Endothelial cell (in vitro differentiated cells): ENCODE data around the gene RPP25L. TPM values are rescaled to one million over a fixed set of nuclear protein-coding genes. Genes with fewer than 3 reads are reported as not detected.
A peak's percentile ranks its signal among the peaks of the same experiment; 100 is the strongest.

Source experiments
- DNase-seq: peaks from one replicate; pipeline ENCODE4 v3.0.0; 2021; ENCODE audit warnings: low spot score
- H3K27ac Mint-ChIP-seq: one replicate; pipeline ENCODE4 v1.8.0; 2021; ENCODE audit warnings: mixed read lengths, inconsistent platforms; ENCODE audit not compliant: unreplicated experiment
- H3K27me3 Mint-ChIP-seq: one replicate; pipeline ENCODE4 v1.8.0; 2021; ENCODE audit warnings: mild to moderate bottlenecking, moderate library complexity, mixed read lengths, inconsistent platforms; ENCODE audit not compliant: unreplicated experiment
- H3K36me3 Mint-ChIP-seq: one replicate; pipeline ENCODE4 v1.8.0; 2021; ENCODE audit warnings: mild to moderate bottlenecking, low read depth, mixed read lengths, inconsistent platforms; ENCODE audit not compliant: unreplicated experiment
- H3K4me1 Mint-ChIP-seq: one replicate; pipeline ENCODE4 v1.8.0; 2021; ENCODE audit warnings: mild to moderate bottlenecking, mixed read lengths, inconsistent platforms; ENCODE audit not compliant: unreplicated experiment
- H3K4me3 Mint-ChIP-seq: one replicate; pipeline ENCODE4 v1.8.0; 2021; ENCODE audit warnings: mild to moderate bottlenecking, mixed read lengths, inconsistent platforms; ENCODE audit not compliant: unreplicated experiment
- H3K9me3 Mint-ChIP-seq: one replicate; pipeline ENCODE4 v1.8.0; 2021; ENCODE audit warnings: mixed read lengths, inconsistent platforms; ENCODE audit not compliant: unreplicated experiment
- long read RNA-seq: library from polyadenylated mRNA; unstranded; transcript quantifications from one replicate; pipeline ENCODE4 v2.0.0, GENCODE V29; 2020; ENCODE audit not compliant: unreplicated experiment
- total RNA-seq: library from RNA; stranded (reverse); fragmentation: NEBNext Ultra II Directional; extraction: Animal tissue kit (Norgen Biotek cat#: 25700); gene quantifications from one replicate; pipeline ENCODE4 v1.2.1, GENCODE V29; 2021; ENCODE audit not compliant: unreplicated experiment
- TF ChIP-seq, protein P1 (sequence below): fragments of 200-600 bp; sonication (generic); IDR thresholded peaks from one replicate; pipeline ENCODE4 v1.5.0; 2021; ENCODE audit warnings: antibody characterized with exemption; ENCODE audit not compliant: unreplicated experiment

The RPP25L gene, protein sequence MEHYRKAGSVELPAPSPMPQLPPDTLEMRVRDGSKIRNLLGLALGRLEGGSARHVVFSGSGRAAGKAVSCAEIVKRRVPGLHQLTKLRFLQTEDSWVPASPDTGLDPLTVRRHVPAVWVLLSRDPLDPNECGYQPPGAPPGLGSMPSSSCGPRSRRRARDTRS
- total RNA-seq = 12.9 TPM
- long read RNA-seq, transcript RPP25L-202 (2 exons, 888 nt) = major isoform, 9 of 11 reads
- long read RNA-seq, partial matches to known transcripts = 0 of 11 reads
- long read RNA-seq, other reads (novel, unspliced or antisense) = 1 of 11 reads

DNA sequence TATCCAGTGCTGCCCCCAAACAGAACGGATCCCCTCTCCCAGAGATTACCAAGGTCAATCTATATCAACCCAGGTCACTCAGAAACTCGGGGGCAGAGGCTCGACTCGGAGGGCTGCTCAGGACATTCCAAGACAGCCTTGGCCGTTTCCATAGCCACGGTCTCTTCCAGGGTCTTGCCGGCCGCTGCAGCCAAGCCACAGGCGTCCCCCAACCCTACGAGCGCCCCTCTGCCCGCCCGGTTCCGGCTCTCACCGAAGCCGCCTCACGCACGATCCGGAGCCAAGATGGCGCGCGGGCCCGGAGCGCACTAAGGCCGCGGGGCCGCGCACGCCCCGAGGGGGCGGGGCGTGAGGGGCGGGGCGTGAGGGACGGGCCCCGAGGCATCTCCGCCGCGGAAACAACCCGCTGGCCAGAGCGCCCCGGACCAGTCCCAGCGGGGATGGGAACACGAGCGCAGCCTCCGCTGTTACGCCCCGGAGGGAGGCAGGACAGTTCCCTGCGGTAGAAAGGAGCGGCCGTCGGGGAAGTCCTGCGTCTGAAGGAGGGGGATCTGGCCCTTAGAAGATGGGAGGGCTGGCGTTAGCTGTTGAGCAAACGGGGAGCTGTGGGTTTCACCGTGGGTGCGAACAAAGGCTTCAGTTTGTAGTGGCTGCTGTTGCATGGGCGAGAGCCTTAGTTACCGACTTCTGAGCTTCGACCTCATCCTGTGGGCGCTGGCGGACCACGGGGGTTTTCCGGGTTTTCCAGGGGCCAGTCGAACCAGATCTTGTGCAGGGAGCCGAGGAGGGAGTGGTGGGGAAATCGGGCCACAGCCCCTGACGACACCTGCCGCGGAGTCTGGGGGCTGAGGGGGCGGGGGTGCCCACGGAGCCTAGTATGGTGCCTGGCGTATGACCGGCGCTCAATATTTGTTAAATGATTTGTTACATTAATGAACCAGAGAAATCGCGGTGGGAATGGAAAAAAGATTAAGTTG lies at the start of gene RPP25L:
Gene RPP25L (minus strand): TSS at position 287 of the 977 bp plus-strand sequence. CDS start 801 bp downstream, outside the sequence.
- TF ChIP-seq, protein P1, sequence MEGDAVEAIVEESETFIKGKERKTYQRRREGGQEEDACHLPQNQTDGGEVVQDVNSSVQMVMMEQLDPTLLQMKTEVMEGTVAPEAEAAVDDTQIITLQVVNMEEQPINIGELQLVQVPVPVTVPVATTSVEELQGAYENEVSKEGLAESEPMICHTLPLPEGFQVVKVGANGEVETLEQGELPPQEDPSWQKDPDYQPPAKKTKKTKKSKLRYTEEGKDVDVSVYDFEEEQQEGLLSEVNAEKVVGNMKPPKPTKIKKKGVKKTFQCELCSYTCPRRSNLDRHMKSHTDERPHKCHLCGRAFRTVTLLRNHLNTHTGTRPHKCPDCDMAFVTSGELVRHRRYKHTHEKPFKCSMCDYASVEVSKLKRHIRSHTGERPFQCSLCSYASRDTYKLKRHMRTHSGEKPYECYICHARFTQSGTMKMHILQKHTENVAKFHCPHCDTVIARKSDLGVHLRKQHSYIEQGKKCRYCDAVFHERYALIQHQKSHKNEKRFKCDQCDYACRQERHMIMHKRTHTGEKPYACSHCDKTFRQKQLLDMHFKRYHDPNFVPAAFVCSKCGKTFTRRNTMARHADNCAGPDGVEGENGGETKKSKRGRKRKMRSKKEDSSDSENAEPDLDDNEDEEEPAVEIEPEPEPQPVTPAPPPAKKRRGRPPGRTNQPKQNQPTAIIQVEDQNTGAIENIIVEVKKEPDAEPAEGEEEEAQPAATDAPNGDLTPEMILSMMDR = no peak
- Mint-ChIP-seq H3K27ac (peak within 1 kb of the TSS; percentile 70), H3K9me3 (no peaks in the 10 kb centered on the region), H3K4me3 (peak within 1 kb of the TSS; percentile 90), H3K36me3 (peaks cover 21% of the 10 kb centered on the region), H3K27me3 (peaks cover 9% of the 10 kb centered on the region), H3K4me1 (peaks cover 15% of the 10 kb centered on the region)
- DNase-seq = peak; percentile 87

DNA sequence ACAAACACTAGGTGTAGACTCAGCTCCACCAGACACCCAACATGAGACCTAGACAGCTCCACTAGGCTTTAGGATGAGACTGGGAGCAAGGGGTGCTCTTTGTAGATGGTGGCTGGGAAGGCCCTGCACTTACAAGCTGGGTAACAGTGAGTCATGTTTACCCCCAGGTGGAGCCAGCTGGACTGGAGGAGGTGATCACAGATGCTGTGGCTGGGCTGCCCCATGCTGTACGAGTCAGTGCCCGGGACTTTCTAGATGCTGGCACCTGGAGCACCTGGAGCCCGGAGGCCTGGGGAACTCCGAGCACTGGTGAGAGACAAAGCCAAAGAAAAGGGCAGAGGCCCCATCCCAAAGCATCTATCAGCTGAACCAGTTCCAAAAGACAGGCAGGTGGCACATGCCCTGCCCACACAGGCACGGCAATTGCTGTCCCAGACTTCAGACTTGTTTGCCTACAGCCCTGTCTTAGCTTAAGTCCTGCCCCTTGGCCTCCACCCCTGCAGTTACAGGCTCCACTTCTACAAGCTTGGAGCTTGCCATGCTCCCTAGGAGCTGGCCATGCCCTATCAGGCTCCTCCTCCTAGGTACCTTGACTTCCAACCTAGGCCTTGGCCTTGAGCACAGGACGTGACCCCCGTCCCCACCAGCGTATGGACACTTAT lies 47.8 kb upstream of the RPP25L start:
- Mint-ChIP-seq H3K36me3 (peaks cover 14% of the 10 kb centered on the region), H3K4me1 (peaks cover 20% of the 10 kb centered on the region), H3K9me3 (no peaks in the 10 kb centered on the region), H3K4me3 (no peak overlapping the region), H3K27me3 (peaks cover 20% of the 10 kb centered on the region), H3K27ac (no peak overlapping the region)
- TF ChIP-seq, protein P1 = no peak
- no peak for DNase-seq

DNA sequence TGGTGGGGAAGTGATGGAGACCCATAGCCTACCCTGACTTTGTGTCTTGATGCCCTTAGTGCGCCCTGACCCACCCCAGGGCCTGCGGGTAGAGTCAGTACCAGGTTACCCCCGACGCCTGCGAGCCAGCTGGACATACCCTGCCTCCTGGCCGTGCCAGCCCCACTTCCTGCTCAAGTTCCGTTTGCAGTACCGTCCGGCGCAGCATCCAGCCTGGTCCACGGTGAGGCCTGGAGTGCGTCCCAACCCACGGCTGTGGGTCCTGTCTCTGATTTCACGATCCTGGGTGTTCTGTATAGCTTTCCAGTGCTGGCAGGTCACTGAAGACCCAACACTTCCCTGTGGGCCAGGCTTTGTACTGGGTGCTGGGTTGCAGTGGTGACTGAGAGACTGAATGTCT lies 46.6 kb upstream of the RPP25L start:
- TF ChIP-seq, protein P1 = no peak
- Mint-ChIP-seq H3K4me3 (no peak overlapping the region), H3K4me1 (peaks cover 13% of the 10 kb centered on the region), H3K36me3 (peaks cover 14% of the 10 kb centered on the region), H3K27me3 (peaks cover 17% of the 10 kb centered on the region), H3K27ac (no peak overlapping the region), H3K9me3 (no peaks in the 10 kb centered on the region)
- DNase-seq = no peak

DNA sequence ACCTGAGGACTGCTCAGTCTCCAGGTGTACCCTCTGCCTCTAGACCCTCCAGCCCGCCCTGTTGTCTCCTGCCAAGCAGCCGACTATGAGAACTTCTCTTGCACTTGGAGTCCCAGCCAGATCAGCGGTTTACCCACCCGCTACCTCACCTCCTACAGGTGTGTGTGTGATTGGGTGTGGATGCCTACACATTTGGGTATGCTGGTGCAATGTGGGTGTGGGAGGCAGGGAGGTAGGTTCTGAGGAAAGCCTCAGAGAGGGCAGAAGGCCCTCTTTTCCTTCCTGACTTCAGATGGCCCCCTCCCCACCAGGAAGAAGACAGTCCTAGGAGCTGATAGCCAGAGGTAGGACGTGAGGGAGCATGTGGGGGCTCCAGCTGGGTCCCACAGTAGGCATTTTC lies 45.1 kb upstream of the RPP25L start:
- Mint-ChIP-seq H3K36me3 (peaks cover 12% of the 10 kb centered on the region), H3K4me3 (no peak overlapping the region), H3K4me1 (peaks cover 19% of the 10 kb centered on the region), H3K9me3 (no peaks in the 10 kb centered on the region), H3K27me3 (peaks cover 15% of the 10 kb centered on the region), H3K27ac (no peak overlapping the region)
- DNase-seq = no peak
- TF ChIP-seq, protein P1 = no peak
